IPS-15b (cell line): ENCODE data around the gene TSPEAR.
A peak's percentile ranks its signal among the peaks of the same experiment; 100 is the strongest.

Source experiments
- H3K27me3 ChIP-seq: one replicate; pipeline ENCODE4 v1.6.1; 2013; ENCODE audit warnings: low read length; ENCODE audit not compliant: control insufficient read depth, insufficient read depth
- H3K36me3 ChIP-seq: one replicate; pipeline ENCODE4 v1.6.1; 2013; ENCODE audit warnings: low read length; ENCODE audit not compliant: control insufficient read depth, insufficient read depth
- H3K4me1 ChIP-seq: one replicate; pipeline ENCODE4 v1.6.1; 2013; ENCODE audit warnings: mild to moderate bottlenecking, low read length; ENCODE audit not compliant: control insufficient read depth, insufficient read depth
- H3K4me3 ChIP-seq: one replicate; pipeline ENCODE4 v1.5.1; 2013; ENCODE audit warnings: low read depth, low read length
- H3K9ac ChIP-seq: one replicate; pipeline ENCODE4 v1.6.1; 2013; ENCODE audit warnings: low read depth, mild to moderate bottlenecking, low read length
- H3K9me3 ChIP-seq: one replicate; pipeline ENCODE4 v1.6.1; 2013; ENCODE audit warnings: mild to moderate bottlenecking, low read length; ENCODE audit not compliant: control insufficient read depth, insufficient read depth

The TSPEAR gene

DNA sequence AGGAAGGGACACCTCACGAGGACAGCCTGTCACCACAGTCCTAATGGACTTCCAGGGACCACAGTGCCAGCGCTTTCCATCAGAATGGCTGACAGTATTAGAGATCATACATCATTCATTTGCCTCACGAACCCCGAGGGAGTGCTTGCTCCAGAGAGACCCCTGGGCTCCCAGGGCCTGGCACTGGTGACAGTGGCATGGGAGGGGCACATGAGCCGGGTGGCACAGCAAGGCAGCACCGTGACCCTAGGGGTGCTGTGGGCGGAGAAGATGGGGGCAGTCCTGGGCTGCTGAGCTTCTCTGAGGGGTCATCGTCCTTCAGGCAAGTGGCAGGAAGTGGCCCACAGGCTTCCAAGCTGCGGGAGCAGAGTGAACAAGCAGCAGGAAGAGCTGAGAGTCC lies 16.4 kb upstream of the TSPEAR start:
- Histone ChIP-seq H3K27me3 (no peaks in the 10 kb centered on the region), H3K4me1 (peaks cover 5% of the 10 kb centered on the region), H3K9me3 (no peaks in the 10 kb centered on the region), H3K36me3 (no peaks in the 10 kb centered on the region), H3K4me3 (no peak overlapping the region), H3K9ac (no peak overlapping the region)

- Histone ChIP-seq H3K9ac (no peak overlapping the region), H3K4me1 (peaks cover 9% of the 10 kb centered on the region), H3K9me3 (no peaks in the 10 kb centered on the region), H3K27me3 (peaks cover 2% of the 10 kb centered on the region), H3K36me3 (no peaks in the 10 kb centered on the region), H3K4me3 (no peak overlapping the region)
Observed at GRCh38 chr21:44727321-44727720, 15.9 kb upstream of the TSPEAR start.

DNA sequence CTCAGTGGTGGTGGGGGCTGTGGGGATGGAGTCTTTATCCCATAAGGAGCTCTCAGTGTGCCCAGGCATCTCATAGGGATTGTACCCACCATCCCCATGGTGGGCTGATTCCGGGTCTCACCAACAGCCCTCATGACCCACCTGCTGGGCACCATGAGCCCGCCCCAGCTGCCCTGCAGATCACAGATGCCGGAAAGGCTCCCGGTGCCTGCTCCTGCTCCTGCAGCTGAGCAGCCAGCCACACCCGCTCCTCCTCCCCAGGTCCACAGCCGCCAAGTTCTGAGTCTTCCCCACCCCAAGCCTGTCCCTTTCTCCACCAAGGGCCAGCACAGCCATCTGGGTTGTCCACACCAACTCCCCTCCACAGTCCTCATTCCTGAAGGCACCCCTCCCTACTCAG lies 15.5 kb upstream of the TSPEAR start:
- Histone ChIP-seq H3K36me3 (no peaks in the 10 kb centered on the region), H3K27me3 (peaks cover 2% of the 10 kb centered on the region), H3K4me1 (peaks cover 9% of the 10 kb centered on the region), H3K9me3 (no peaks in the 10 kb centered on the region), H3K4me3 (no peak overlapping the region), H3K9ac (no peak overlapping the region)

- H3K27me3 ChIP-seq: peaks cover 2% of the 10 kb centered on the region
- H3K9ac ChIP-seq: no peak overlapping the region
- peaks cover 9% of the 10 kb centered on the region for H3K4me1 ChIP-seq
- no peak overlapping the region for H3K4me3 ChIP-seq
- no peaks in the 10 kb centered on the region for H3K9me3 ChIP-seq
- H3K36me3 ChIP-seq: no peaks in the 10 kb centered on the region
Observed at GRCh38 chr21:44724926-44725325, 13.6 kb upstream of the TSPEAR start.

DNA sequence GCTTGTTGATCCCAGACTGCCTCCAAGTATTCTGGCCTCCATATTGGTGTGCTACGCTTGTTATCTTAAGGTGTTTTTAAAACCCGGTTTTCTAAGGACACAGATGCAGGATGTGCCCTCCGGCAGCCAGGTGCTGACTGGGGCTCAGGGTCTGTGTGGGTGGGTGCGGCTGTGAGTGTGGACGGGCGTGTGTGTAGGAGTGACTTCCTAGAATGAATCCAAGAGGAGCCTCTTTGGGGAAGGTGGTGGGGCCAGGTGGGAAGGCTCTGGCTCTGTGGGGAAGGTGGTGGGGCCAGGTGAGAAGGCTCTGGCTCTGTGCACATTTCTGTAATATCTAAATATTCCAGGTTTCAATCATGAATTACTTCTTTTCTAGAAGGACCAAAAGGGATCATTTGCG lies 12.8 kb upstream of the TSPEAR start:
- Histone ChIP-seq H3K4me1 (peaks cover 9% of the 10 kb centered on the region), H3K36me3 (no peaks in the 10 kb centered on the region), H3K27me3 (peaks cover 2% of the 10 kb centered on the region), H3K9me3 (no peaks in the 10 kb centered on the region), H3K4me3 (no peak overlapping the region), H3K9ac (no peak overlapping the region)

- H3K9ac ChIP-seq: peak overlapping the region; percentile 24
- H3K4me3 ChIP-seq: peak overlapping the region; percentile 13
- no peaks in the 10 kb centered on the region for H3K9me3 ChIP-seq
- peaks cover 2% of the 10 kb centered on the region for H3K27me3 ChIP-seq
- peaks cover 9% of the 10 kb centered on the region for H3K4me1 ChIP-seq
- no peaks in the 10 kb centered on the region for H3K36me3 ChIP-seq
Observed at GRCh38 chr21:44723177-44724131, 12.1 kb upstream of the TSPEAR start.

DNA sequence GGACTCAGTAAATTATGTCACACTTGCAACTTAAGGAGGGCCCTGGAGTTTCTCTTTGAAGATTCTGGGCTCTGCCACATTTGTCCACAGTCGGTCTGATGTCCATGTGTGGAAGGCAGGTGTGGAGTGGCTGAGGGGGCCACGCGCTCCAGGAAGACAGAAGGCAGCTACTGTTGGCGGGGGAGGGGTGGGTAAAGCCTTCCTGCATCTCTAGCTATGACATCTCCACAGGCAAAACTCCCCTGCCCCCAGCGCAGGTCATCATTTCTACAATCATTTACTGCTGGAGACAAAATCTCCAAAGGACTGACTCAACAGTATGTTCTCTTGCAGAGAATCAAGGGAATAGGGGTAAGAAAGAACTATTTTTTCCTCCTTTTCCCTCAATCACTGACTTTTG lies 11.4 kb upstream of the TSPEAR start:
- no peak overlapping the region for H3K9ac ChIP-seq
- H3K27me3 ChIP-seq: peaks cover 2% of the 10 kb centered on the region
- H3K36me3 ChIP-seq: no peaks in the 10 kb centered on the region
- H3K4me3 ChIP-seq: no peak overlapping the region
- peaks cover 14% of the 10 kb centered on the region for H3K4me1 ChIP-seq
- H3K9me3 ChIP-seq: no peaks in the 10 kb centered on the region

- Histone ChIP-seq H3K36me3 (no peaks in the 10 kb centered on the region), H3K4me3 (no peak overlapping the region), H3K27me3 (peaks cover 2% of the 10 kb centered on the region)
Observed at GRCh38 chr21:44720170-44720569, 8.8 kb upstream of the TSPEAR start.

DNA sequence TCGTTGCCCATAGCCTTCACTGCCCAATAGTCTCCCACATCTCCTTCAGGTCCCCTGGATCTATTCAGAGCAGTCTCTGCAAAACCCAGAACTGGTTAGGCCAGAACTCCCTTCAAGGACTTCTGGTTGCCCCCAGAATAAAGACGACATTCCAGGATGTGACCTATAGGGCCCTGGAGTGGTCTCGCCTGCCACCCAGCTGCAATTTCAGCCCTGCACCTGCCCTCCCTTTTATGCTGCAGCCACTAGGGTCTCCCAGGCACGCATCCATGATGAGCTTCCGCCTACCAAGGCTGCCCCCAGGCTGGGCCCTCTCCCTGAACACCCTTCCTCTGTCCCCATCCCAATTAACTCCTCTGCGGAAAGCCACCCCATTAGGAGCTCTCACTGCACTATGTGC lies 7.2 kb upstream of the TSPEAR start:
- Histone ChIP-seq H3K9ac (no peak overlapping the region), H3K4me1 (peaks cover 14% of the 10 kb centered on the region), H3K36me3 (no peaks in the 10 kb centered on the region), H3K27me3 (peaks cover 6% of the 10 kb centered on the region), H3K9me3 (no peaks in the 10 kb centered on the region), H3K4me3 (no peak overlapping the region)

More at GRCh38 chr21:44720170-44720569, 8.8 kb upstream of the TSPEAR start:
- no peak overlapping the region for H3K9ac ChIP-seq
- peaks cover 14% of the 10 kb centered on the region for H3K4me1 ChIP-seq
- H3K9me3 ChIP-seq: no peaks in the 10 kb centered on the region

DNA sequence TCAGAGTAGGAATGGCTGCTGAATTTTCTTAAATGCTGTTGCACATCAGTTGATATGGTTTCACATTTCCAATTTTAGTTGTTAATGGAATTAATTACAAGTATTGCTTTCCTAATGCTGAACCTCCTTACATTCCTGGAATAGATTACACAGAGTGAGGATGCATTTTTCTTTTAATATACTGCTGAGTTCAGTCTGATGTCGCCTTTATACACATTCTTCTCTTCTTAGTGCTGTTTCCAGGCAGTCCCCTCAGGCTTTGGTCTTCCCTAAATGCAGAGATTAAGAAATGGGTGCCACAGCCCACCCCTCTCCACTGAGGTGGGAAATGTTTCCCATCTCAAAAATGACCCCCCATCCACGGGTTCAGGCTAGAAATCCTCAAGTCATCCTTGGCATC lies 6.7 kb upstream of the TSPEAR start:
- H3K27me3 ChIP-seq: peaks cover 11% of the 10 kb centered on the region
- no peak overlapping the region for H3K4me3 ChIP-seq
- H3K36me3 ChIP-seq: no peaks in the 10 kb centered on the region
- H3K4me1 ChIP-seq: peaks cover 14% of the 10 kb centered on the region
- no peak overlapping the region for H3K9ac ChIP-seq
- H3K9me3 ChIP-seq: no peaks in the 10 kb centered on the region

- no peaks in the 10 kb centered on the region for H3K36me3 ChIP-seq
- H3K4me3 ChIP-seq: no peak overlapping the region
- H3K9me3 ChIP-seq: no peaks in the 10 kb centered on the region
- H3K9ac ChIP-seq: no peak overlapping the region
- peaks cover 15% of the 10 kb centered on the region for H3K4me1 ChIP-seq
- H3K27me3 ChIP-seq: peaks cover 17% of the 10 kb centered on the region
Observed at GRCh38 chr21:44716984-44717383, 5.6 kb upstream of the TSPEAR start.

DNA sequence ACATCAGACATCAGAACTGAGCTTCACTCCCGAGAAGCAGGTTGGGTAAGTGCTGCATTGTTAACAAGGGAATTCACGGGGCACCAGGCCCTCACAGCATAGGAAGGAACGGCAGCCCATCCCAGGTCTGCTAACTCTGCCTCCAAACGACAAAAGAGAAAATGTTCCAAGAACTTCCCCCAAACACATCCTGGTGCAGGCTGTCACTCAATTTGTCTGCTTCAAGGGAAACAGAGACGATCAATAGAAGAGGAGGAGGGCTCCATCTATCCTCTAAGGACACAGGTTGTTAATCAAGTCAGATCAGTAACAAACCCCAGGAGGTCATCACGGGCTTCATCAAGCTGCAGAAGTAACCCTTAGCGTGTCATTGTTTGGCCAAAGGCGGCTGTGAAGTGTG lies 3.5 kb upstream of the TSPEAR start:
- Histone ChIP-seq H3K4me3 (no peak overlapping the region), H3K9me3 (no peaks in the 10 kb centered on the region), H3K9ac (no peak overlapping the region), H3K36me3 (no peaks in the 10 kb centered on the region), H3K4me1 (peaks cover 19% of the 10 kb centered on the region), H3K27me3 (peaks cover 31% of the 10 kb centered on the region)
